ENCODE data around the gene PLEKHM1. TPM values are rescaled to one million over a fixed set of nuclear protein-coding genes. Genes with fewer than 3 reads are reported as not detected.
A peak's percentile ranks its signal among the peaks of the same experiment; 100 is the strongest.

The PLEKHM1 gene
- polyA plus RNA-seq, 2 of the 4 experiments (the other 2 are of a cell fraction) = 13.4 to 14.8 TPM

DNA sequence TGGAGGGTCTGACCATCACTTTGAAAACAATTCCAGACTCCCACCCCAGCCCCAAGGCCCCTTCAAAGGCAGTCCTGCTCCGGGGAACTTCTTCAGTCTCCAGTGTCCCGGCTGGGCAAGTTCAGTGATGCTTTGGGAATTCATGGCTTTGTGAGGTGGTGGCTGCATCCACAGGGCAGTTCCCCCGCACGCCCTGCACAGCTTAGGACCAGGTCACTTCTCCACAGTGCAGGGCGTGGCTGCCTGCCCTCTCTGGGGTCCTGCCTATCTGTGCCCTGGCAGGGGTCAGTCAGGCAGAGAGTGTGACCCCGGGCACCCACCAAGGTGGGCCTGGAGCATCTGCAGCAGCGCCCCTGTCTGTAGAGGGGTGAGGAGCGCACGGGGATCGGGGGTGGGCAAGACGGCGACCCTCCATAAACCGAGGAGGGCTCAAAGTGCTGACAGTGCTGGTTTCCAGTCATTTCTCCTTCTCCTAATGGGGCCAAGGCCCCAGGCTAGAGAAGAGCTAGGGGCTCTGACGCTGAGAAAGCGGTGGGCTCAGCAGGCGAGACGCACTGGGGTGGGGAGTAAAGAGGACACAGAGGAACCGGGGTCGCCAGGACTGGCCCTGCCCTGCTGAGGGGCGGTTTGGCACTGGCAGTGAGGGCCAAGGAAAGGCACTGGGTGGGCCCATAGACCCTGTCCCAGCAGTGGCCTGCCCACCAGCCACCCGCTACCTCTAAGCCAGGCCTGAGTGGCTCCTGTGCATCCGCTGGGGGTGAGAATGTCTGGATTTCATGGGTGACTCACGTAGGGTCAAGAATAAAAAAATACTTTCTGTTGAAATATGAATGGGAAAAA, 53.7 kb downstream of the PLEKHM1 start:
- ATAC-seq (no peak), DNase-seq (ENCODE audit: low read depth in 1 of 2, low spot score in 1 of 2) (no peak), FAIRE-seq (no peak)
- no peaks in the 10 kb centered on the region for H3K9me3 ChIP-seq
- H3K27ac ChIP-seq = no peak overlapping the region
- WGBS (ENCODE audit: missing lambda C conversion rate) = 89% methylated on average over 22 of the region's 23 CpGs
- no peak overlapping the region for H3K4me2 ChIP-seq
- peaks cover 31% of the 10 kb centered on the region for H3K4me1 ChIP-seq
- H3K4me3 ChIP-seq = no peak overlapping the region
- CTCF ChIA-PET = interaction anchor here (1.8 to 6.9 kb wide), 2 partner anchors 11 to 218 kb away, joined by 5 to 53 read pairs; no protein-coding TSS in a partner anchor
- TF ChIP-seq, protein P1, sequence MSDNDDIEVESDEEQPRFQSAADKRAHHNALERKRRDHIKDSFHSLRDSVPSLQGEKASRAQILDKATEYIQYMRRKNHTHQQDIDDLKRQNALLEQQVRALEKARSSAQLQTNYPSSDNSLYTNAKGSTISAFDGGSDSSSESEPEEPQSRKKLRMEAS (IDR thresholded peaks at IDR 0.05) = no peak
- TF ChIP-seq, protein P2, sequence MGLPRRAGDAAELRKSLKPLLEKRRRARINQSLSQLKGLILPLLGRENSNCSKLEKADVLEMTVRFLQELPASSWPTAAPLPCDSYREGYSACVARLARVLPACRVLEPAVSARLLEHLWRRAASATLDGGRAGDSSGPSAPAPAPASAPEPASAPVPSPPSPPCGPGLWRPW (IDR thresholded peaks at IDR 0.05) = no peak
- TF ChIP-seq TFCP2L1 (CRISPR knock-in tag; IDR thresholded peaks at IDR 0.05) = no peak
- no peak for TF ChIP-seq MYC (IDR thresholded peaks at IDR 0.05; ENCODE audit: borderline replicate concordance, low read length)
- TF ChIP-seq HEYL (CRISPR knock-in tag; IDR thresholded peaks at IDR 0.05) = no peak
- TF ChIP-seq HDAC2 (IDR thresholded peaks at IDR 0.05) = no peak
- TF ChIP-seq MAFK (IDR thresholded peaks at IDR 0.05; ENCODE audit: partially characterized antibody) = peak; percentile 74
- POLR2A ChIA-PET = no interaction called here

DNA sequence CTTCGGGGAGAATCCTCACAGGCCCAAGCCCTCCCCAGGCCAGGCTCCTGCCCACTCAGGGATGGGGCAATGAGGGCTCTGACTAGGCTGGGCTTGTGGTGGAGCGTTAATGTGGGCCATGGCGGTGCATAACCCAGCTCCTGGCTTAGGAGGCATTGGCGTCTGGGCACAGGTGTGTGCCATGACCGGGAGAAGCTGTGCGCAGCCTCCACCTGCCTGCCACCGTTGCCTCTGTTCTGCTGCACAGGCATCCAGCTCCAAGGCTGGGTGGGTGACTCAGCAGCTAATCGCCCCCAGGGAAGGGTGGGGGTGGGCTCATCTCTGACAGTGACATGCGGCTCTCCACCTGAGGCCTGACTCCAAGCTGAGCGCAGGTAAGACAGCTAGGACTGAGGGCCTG, 54.4 kb downstream of the PLEKHM1 start:
- peaks cover 33% of the 10 kb centered on the region for H3K4me1 ChIP-seq
- no peak overlapping the region for H3K4me3 ChIP-seq
- DNase-seq (ENCODE audit: low read depth in 1 of 2, low spot score in 1 of 2) (no peak), FAIRE-seq (no peak), ATAC-seq (no peak)
- H3K9me3 ChIP-seq = no peaks in the 10 kb centered on the region
- WGBS (ENCODE audit: missing lambda C conversion rate) = 72% methylated on average over 9 of the region's 10 CpGs
- H3K27ac ChIP-seq = no peak overlapping the region
- TF ChIP-seq KDM5A (IDR thresholded peaks at IDR 0.05) (no peak), KDM1A (IDR thresholded peaks at IDR 0.05; ENCODE audit: low read depth) (no peak), HOXB13 (CRISPR knock-in tag; IDR thresholded peaks at IDR 0.05; ENCODE audit: low read depth) (no peak), POLR2AphosphoS2 (conservative IDR thresholded peaks at IDR 0.05; ENCODE audit: low read length) (no peak), ZC3H11A (IDR thresholded peaks at IDR 0.05) (no peak), EP300 (IDR thresholded peaks at IDR 0.05) (no peak), HOXA7 (CRISPR knock-in tag; IDR thresholded peaks at IDR 0.05) (no peak), TP53 (CRISPR knock-in tag; IDR thresholded peaks at IDR 0.05) (no peak), MAFK (IDR thresholded peaks at IDR 0.05; ENCODE audit: partially characterized antibody) (no peak), PHF8 (IDR thresholded peaks at IDR 0.05; ENCODE audit: borderline replicate concordance, low read depth) (no peak), NFE2L2 (conservative IDR thresholded peaks at IDR 0.05; ENCODE audit: low read length) (no peak), ZNF302 (CRISPR knock-in tag; IDR thresholded peaks at IDR 0.05) (no peak)
- TF ChIP-seq, protein P3, sequence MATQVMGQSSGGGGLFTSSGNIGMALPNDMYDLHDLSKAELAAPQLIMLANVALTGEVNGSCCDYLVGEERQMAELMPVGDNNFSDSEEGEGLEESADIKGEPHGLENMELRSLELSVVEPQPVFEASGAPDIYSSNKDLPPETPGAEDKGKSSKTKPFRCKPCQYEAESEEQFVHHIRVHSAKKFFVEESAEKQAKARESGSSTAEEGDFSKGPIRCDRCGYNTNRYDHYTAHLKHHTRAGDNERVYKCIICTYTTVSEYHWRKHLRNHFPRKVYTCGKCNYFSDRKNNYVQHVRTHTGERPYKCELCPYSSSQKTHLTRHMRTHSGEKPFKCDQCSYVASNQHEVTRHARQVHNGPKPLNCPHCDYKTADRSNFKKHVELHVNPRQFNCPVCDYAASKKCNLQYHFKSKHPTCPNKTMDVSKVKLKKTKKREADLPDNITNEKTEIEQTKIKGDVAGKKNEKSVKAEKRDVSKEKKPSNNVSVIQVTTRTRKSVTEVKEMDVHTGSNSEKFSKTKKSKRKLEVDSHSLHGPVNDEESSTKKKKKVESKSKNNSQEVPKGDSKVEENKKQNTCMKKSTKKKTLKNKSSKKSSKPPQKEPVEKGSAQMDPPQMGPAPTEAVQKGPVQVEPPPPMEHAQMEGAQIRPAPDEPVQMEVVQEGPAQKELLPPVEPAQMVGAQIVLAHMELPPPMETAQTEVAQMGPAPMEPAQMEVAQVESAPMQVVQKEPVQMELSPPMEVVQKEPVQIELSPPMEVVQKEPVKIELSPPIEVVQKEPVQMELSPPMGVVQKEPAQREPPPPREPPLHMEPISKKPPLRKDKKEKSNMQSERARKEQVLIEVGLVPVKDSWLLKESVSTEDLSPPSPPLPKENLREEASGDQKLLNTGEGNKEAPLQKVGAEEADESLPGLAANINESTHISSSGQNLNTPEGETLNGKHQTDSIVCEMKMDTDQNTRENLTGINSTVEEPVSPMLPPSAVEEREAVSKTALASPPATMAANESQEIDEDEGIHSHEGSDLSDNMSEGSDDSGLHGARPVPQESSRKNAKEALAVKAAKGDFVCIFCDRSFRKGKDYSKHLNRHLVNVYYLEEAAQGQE (IDR thresholded peaks at IDR 0.05) = no peak
- TF ChIP-seq, protein P4, sequence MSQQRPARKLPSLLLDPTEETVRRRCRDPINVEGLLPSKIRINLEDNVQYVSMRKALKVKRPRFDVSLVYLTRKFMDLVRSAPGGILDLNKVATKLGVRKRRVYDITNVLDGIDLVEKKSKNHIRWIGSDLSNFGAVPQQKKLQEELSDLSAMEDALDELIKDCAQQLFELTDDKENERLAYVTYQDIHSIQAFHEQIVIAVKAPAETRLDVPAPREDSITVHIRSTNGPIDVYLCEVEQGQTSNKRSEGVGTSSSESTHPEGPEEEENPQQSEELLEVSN (IDR thresholded peaks at IDR 0.05; ENCODE audit: borderline replicate concordance, low read depth) = no peak
- H3K4me2 ChIP-seq = no peak overlapping the region
- POLR2A ChIA-PET = no interaction called here
- CTCF ChIA-PET = interaction anchor here (1.8 to 6.9 kb wide), 2 partner anchors 10 to 217 kb away, joined by 5 to 53 read pairs; no protein-coding TSS in a partner anchor
